HG03108 (cell line): ENCODE results near the gene ECE2.

Experiments used
- ATAC-seq: cut with Tn5 transposase; IDR thresholded peaks from one replicate; pipeline ENCODE4 v1.9.1; 2021; ENCODE audit warnings: moderate library complexity; ENCODE audit not compliant: unreplicated experiment

Gene ECE2

GRCh38 chr3:184311633-184312032 is 35.8 kb downstream of the ECE2 start:
- no peak for ATAC-seq

- ATAC-seq, result peak; percentile 90
These were observed 38.5 kb downstream of the ECE2 start, which contains the start of gene EIF4G1 for GRCh38 chr3:184314363-184314699. TSS of gene EIF4G1 (plus strand) at chr3:184314606. CDS start at chr3:184315797, 1,191 bp downstream.

GRCh38 chr3:184314700-184315542 is 39.1 kb downstream of the ECE2 start:
- peak; percentile 34 for ATAC-seq

GRCh38 chr3:184315543-184315867 is 39.7 kb downstream of the ECE2 start:
- ATAC-seq, result no peak

GRCh38 chr3:184315871-184316661 is 40.2 kb downstream of the ECE2 start:
- no peak for ATAC-seq

GRCh38 chr3:184316792-184317191 is 41.0 kb downstream of the ECE2 start:
- no peak for ATAC-seq

GRCh38 chr3:184317201-184317600 is 41.4 kb downstream of the ECE2 start:
- no peak for ATAC-seq

- no peak for ATAC-seq
These were observed 44.3 kb downstream of the ECE2 start for GRCh38 chr3:184320104-184320445.

GRCh38 chr3:184321666-184322065 is 45.8 kb downstream of the ECE2 start:
- ATAC-seq, result no peak

- ATAC-seq, result no peak
These were observed 47.1 kb downstream of the ECE2 start for GRCh38 chr3:184322731-184323487.

- ATAC-seq, result no peak
These were observed 47.9 kb downstream of the ECE2 start for GRCh38 chr3:184323696-184324095.

- ATAC-seq, result no peak
These were observed 49.4 kb downstream of the ECE2 start for GRCh38 chr3:184325269-184325668.

GRCh38 chr3:184325715-184326369 is 50.0 kb downstream of the ECE2 start:
- no peak for ATAC-seq

- no peak for ATAC-seq
These were observed 51.3 kb downstream of the ECE2 start for GRCh38 chr3:184327171-184327570.

- no peak for ATAC-seq
These were observed 52.7 kb downstream of the ECE2 start for GRCh38 chr3:184328516-184328915.

GRCh38 chr3:184332370-184333090 is 56.7 kb downstream of the ECE2 start:
- ATAC-seq, result no peak

- no peak for ATAC-seq
These were observed 57.4 kb downstream of the ECE2 start for GRCh38 chr3:184333190-184333589.

GRCh38 chr3:184333700-184334099 is 57.9 kb downstream of the ECE2 start:
- no peak for ATAC-seq

- ATAC-seq, result no peak
These were observed 58.8 kb downstream of the ECE2 start for GRCh38 chr3:184334470-184335158.

- ATAC-seq, result peak; percentile 5
These were observed 59.5 kb downstream of the ECE2 start for GRCh38 chr3:184335291-184335660.
